NK-92 treated with Interleukin-12 subunit alpha and Interleukin-12 subunit beta, amount 100 ng/mL, for 24 hours (cell line): ENCODE measurements around the gene TNC.

Experiments used
- DNase-seq: peaks from one replicate; lab custom pipeline; 2025; lab: John Stamatoyannopoulos, UW

The TNC gene

DNA sequence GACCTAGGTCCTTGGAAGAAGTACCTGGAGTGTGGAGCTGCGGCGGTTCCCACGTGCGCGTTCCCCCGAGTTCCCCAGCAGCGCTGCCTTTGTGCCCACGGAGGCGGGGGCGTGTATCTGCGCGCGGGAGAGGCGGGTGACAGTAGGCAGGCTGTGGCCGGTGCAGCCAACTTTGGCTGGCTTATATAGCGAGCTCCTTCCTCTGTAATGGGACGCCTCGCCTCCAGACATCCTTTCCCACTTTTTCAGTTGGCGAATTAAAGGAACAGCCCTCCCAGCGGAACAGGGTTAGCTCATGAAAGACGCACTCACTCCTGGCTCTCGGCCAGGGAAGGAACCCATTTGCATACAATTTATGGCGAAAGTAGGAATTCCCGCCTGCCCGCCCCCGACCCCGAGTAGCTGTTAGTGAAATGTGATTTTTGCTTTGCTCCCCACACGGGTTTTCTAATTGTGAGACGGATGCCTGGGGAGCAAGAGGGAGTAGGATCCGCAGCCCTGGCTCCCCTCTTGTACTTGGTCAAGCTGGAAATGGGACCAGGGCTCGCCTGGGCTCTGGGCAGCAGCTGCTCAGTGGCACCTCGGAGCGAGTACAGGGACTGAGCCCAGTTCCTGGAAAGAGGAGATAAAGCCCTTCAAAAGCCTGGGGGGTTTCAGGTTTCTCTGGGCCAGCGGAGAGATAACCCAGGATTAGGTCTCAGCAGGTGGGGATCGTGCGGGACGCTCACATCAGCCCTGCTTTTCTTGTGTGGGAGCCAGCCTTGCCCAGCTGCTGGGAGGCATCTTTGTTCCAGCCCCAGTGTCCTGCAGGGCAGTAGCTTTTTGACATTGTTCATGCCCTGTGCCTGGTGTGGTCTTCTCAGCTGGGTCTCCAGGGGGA lies at the start of gene TNC:
Gene TNC (minus strand): TSS at position 159 of the 880 bp plus-strand sequence. CDS start 27,139 bp downstream, outside the sequence.
- DNase-seq = no peak

DNA sequence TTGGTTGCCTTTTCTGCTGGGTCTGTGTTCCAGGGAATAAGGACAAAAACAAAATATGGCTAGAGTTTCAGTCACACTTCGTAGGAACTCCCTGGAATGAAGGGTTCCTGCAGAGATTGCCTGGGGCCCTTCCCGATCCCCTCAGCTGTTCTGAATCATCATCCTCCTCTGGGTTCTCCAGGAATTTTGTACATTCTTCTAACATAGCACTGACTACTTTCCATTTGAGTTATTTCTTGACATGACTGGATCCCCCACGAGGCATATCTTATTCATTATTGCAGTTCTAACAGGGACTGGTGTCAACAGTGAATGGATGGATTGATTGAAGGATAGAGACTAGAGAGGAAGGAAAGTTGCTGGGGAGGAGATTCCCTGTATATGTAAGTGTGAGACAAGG lies 49.2 kb upstream of the TNC start:
- no peak for DNase-seq

DNA sequence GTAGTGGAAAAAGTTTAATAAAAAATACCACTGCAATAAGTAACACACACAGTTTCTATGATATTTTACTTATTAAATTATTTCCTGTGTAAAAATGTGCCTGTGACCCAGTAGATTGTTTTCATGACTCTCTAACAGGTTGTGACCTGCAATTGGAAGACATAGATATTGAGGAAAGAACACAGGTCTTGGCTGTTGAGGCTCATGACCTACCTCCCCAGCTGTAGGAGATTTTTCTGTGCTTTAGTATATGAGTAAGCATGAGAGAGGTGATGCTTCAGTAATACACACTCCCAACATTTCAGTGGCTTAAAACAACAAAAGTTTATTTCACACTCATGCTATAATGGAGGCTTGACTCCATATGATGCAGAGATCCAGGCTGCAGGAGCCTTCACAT lies 47.3 kb upstream of the TNC start:
- no peak for DNase-seq

DNA sequence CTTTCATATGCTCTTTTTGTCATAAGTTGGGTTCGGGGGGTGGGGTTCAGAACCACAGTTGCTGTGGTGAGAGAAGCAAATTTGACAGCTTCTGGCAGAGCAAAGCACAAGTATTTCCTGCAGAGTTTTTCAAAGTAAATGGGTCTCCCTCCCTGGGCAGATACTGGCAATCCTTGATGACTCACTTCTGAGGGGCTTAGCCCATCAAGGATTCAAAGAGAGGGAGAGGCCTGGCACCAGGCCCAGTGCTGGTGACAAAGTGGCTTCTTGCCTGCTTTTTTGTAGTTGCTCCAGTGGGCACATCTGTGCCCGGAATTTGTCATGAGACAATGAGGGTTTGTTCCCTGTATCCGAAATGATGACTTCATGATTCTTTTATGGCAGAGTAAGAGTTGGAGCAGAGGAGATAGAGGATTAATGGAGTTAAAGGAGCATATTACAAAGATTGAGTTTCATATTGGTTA lies 46.6 kb upstream of the TNC start:
- DNase-seq = no peak

DNA sequence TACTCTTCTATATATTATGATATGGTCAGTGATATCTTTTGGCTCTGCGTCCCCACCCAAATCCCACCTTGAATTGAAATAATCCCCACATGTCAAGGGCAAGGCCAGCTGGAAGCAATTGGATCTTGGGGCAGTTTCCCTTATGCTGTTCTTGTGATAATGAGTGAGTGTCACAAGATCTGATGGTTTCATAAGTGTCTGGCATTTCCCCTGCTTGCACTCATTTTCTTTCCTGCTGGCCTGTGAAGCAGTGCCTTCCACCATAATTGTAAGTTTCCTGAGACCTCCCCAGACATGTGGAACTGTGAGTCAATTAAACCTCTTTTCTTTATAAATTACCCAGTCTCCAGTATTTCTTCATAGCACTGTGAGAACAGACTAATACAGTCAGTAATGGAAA lies 45.0 kb upstream of the TNC start:
- DNase-seq = no peak

DNA sequence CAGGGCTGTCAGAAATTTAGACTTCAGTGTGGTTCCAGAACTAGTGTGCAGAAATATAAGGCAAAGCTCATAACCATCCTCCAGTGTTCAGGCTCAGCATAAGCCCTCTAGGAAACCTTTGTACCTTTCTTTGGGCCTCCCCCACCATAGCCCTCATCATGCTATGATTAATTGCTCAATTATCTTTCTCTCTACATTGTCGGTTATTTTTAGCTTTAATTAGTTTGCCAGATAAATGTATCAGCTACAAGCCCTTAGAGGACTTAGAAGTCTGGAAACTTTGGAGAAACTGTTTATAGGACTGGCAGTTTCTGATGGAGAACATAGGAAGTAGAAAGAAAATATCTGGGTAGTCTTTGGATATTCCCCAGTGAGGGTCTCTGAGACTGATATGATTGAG lies 43.5 kb upstream of the TNC start:
- no peak for DNase-seq

DNA sequence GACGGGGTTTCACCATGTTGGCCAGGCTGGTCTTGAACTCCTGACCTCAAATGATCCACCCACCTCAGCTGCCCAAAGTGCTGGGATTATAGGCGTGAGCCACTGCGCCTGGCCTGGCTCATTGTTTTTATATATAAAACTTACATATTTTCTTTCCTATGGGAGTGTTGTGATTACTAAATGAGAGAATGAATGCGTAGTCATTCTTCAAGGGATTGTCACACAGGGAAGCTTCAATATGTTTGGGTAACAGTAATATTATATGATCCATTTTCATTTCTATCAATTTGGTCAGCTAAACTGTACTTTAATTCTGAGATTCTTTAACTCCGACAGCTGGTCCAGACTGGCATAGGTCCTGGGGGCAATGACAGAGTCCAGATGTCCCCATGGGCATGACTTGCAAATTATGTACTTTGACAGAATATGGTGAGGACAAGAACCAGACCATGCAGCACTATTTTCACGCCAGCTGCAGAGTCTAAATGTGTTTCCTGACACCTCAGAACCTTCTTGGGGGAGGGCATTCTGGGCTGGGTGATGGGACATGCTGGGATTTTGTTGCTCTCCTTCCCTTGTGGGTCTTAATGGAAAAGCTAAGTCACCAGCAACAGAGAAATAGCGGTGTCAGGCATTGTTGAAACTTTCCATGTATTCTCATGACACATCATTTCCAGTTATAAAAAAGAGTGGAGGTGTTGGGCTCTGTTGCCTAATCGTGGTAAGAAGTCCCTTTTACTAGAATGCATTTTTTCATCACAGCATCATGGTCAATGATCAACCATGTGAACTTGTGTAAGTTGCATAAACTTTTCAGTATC lies 40.9 kb upstream of the TNC start:
- DNase-seq = no peak

DNA sequence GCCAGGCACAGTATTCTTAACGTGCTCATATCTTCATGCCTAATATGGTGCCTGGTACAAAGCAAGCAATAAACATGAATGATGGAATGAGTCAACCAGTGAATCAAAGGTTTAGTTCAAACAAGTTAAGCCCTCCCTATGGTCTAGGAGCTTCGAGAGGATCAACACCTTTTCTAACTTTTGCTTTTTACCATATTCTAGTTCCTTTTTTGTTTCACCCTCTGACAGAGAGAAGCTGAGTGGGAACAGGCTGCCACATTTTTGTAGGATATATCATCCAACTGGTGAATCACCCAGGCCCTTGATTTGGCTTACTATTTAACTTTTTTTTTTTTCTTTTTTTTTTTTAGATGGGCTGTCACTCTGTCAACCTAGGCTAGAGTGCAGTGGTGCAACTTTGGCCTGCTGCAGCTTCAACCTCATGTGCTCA lies 39.3 kb upstream of the TNC start:
- DNase-seq = no peak

DNA sequence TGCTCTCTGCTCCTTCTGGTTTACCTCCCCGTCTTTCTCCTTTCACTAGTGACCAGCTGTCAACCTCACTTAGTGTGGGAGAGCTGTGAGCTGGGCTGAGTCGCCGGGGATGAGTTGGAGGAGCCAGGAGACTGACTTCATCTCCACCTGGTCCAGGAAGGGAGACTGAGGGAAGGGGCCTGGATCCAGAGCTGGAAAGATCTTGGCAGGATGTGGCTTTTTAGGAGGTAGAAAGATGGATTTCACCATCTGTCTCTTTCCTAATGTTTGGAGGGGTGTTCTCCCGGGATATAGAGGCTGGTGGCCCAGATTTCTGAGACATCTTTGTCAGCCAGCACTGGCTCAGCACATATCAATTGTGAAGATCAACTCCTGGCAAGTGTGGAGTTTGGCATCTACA lies 37.1 kb upstream of the TNC start:
- no peak for DNase-seq

DNA sequence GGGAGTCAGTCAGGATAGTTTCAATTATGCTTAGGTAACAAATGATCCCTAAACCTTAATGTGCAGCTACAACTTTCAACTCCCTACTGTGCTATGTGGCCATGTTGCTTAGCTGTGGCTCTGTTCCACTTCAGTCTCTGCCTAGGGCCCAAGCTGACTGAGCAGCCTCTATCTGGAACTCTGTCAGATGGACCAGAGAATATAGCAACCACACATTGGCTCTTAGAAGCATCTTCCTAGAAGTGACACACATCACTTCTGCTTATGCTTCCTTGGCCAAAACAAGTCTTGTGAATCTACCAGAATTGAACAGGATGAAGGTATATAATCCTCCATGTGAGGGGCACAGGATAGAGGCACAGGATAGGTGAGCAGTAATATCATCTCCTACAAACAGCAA lies 36.7 kb upstream of the TNC start:
- DNase-seq = no peak

DNA sequence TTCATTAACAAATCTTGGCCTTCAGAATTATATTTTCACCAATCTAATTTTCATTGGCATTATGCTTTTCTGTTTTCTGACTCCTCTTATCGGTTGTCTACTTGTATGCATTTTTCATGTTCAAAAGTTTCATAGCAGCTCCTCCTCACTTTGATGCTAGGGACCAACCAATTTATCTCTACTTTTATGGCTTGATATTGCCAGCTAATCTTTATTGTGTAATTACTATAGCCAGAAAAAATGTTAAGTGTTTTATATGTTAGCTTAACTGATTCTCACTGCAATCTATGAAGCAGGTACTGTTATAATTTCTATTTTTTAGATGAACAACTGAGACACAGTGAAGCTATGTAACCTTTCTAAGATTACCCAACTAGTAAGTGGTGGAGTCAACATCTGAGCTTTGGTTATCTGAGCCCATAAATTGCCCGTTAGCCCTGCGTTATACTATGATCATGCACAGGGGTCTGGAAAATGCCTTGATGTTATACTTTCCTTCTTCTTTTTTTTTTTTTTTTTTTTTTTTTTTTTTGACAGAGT lies 34.4 kb upstream of the TNC start:
- DNase-seq = no peak

DNA sequence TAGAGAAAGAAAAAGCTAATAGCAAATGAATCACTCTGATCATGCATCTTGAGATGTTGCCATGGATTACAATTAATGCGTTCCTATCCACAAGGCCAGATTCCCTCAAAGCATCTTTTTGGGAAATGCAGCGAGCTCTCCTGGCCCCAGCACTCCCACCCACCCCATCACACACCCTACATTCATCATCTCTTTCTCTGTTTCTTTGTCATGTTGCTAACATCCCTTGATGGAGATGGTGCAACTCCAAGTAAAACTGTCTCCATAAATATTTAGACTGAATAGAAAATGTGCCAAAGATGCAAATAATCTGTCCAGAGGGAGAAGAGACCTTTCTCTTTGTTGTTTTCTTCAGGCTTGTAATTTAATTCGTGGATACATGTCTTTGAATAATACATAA lies 30.8 kb upstream of the TNC start:
- DNase-seq = no peak

DNA sequence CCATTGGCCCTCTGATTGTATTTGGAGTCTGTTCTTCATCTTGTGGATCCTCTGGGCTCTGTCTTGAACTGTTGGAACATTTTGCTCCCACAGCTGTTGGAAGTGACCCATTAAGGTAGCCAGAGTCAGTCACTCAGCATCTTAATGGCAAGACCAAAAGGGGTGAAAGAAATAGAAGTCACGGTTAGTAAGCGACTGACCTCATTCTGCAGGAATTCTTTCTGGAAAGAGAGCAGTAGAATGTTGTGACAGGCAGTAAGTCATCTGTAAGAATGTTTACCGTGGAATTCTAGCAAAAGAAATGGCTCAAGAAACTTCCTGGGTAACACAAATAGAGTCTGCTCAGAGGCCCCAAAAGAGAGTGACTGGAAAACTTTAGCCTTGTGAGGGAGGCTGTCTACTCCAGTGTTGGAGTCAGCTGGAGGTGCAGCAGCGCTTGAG lies 28.6 kb upstream of the TNC start:
- DNase-seq = no peak

DNA sequence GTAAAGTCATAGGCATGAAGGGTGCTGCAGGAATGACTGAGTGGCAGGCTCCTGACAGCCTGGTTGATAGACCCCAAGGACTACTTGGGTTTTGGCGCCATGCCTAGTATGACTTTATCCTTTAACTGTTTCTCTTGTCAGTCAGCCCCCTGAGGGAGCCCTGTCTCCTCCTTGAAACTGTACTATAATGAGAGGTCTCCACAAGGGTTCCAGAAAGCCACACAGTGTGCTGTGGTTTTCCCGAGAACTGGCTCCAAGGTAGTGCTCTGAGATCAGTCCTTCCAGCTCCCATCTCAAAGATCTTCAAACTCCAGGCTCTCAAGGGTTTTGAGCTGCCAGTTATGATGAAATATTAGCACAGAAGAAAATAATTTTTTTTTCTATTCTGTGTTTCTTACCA lies 26.7 kb upstream of the TNC start:
- no peak for DNase-seq

DNA sequence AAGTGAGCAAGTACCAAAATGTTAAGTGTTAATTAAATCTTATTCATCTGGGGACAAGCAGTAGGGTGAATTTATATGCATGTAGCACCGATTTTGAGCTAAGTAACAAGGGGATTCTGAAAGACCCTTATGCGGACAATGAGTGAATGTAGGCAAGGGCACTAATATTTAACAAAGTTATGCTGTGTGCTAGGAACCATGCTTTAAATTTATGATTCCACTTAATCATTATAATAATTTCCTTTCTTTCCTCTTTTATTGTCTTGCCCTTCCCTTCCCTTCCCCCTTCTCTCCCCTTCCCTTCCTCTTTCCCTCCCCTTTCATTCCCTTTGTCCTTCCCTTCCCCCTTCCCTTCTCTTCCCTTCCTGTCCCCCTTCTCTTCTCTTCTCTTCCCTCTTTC lies 25.7 kb upstream of the TNC start:
- DNase-seq = no peak

DNA sequence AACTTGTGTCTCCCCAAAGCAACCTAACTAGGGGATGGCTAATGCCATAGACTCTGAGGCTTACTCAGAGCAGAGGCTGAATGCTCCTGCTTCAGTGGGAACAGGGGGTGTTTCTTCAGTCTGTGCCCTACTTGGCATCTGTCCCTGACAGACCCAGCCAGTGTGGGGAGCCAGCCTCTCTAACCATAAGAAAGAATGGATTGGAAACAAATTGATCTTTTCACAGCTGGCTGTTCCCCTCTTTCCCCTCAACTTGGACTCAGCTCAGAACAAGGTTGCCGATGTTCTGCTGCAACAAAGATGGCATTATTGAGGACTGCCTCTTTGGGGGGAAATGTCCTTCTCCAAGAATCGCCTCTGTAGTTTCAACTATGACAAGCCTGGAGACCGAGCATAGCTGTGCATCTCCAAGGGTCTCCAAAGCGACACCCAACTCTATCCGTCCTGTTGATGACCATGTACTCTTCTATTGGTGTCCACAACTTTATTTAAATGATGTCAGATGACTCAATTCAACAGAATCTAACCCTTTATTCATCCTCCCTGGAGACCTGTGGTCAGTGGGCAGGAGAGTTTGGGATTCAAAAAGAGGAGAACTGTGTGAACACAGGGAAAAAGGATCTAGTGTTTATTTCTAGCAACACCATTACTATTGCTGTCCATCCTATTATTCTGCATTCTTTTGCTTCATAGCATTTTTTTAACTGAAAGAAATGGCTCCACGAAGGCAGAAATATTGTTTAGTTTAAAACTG lies 24.7 kb upstream of the TNC start:
- DNase-seq = no peak

DNA sequence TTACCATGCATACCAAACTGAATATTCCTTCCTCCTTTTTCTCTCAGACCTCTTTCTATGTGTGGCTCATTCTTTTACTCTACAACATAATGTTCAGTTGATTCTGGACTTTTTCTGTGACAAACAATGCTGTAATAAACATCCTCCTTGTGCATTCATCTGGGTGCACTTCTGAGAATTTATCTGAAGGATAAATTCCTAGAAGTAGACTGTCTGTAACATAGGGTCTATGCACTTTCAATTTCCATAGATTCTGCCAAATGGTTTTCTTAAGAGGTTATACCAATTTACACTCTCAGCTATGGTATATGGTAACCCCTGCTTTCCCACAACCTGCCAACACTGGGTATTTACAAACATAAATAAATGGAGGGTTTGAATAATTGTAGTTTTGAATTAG lies 24.1 kb upstream of the TNC start:
- DNase-seq = no peak

DNA sequence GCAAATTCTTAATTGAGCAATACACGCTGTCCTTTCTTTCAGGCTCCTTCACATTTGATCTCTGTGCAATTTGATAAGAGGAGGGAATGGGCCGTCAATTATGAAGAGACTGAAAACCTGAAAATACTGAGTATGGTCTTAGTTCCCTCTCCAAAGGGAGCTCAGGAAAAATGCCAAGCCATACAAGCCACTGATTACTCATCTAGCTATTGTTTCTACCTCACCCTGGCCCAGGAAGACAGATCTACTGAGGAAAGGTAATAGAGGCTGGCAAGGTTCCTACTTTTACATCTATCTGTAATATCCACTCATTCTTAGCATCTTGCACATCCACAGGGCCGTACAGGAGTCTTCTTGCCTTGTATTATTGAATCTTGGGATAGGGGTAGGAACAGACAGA lies 23.7 kb upstream of the TNC start:
- no peak for DNase-seq

DNA sequence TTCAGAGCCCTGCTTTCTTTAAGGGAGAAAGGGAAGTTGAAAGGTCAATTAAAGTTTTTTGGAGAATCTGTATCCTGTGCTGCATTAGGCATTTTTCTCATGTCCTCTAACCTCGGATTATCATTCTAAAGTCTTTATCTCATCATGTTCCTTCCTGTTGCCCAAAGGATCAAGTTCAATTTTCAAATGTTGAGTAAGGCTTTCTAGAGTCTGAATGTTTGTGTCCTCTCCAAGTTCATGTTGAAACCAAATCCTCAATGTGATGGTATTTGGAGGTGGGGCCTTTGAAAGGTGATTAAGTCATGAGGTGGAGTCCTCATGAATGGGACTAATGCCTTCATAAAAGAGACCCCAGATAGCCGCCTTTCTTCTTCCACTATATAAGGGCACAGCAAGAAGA lies 20.2 kb upstream of the TNC start:
- DNase-seq = no peak

DNA sequence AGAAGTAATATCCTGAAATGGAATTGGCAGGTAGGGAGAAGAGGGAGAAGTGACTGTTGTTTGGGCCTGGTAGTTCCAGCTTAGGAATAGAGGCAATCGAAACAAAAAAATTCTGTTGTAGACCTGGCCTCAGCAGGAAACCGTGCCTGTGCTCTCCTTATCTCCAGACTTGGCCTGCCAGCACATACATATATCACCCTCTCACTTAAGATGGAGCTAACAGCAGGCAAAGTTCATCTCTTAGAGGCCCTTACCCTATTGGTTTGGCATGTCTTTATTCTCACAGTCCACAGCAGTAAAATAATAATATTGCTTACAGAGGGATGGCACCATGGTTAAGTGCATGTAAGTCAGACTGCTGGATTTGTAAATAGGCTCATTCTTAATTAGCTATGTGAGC lies 19.6 kb upstream of the TNC start:
- no peak for DNase-seq

DNA sequence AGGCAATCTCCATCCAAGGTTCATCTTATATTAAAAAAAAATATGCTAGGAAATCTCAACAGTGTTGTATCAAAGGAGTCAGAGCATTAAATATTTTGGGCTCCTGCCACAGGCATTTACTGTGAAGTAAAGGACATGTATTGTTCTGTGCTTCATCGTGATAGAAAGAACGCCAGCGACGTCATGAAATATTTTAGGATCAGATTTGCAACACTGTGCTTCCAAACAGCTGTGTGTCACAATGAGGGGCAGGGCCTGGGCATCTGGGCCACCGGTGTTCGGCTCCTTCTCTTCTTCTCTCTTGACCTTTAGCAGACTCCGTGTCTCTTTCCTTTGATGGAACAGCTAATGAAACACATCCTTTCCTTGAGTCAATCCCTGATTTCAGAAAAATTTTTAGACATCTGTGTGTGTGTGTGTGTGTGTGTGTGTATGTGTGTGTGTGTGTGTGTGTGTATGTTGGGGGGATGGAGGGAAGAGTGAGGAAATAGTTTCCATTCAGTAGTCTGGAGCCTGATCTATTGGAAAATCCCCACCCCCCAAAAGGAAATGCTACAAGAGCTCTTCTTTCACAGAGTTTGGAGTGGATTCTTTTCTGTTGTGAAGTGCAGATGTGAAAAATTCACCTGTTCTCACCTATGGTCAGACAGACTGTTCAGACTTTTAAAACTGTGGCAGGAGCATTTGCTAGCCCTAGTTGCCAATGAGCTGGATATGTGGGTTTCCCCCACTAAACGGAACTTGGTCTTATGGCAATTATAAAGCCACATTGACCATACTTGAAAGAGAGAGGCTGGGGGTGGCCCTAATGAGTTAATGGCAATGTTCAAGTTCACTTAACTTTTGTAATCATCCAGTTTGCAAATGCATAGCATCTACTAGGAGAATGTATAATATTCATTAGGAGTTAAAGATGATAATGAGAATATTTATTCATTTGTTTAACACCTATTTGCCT lies 18.1 kb upstream of the TNC start:
- DNase-seq = no peak
